ENCODE data around the gene AK1.

DNA sequence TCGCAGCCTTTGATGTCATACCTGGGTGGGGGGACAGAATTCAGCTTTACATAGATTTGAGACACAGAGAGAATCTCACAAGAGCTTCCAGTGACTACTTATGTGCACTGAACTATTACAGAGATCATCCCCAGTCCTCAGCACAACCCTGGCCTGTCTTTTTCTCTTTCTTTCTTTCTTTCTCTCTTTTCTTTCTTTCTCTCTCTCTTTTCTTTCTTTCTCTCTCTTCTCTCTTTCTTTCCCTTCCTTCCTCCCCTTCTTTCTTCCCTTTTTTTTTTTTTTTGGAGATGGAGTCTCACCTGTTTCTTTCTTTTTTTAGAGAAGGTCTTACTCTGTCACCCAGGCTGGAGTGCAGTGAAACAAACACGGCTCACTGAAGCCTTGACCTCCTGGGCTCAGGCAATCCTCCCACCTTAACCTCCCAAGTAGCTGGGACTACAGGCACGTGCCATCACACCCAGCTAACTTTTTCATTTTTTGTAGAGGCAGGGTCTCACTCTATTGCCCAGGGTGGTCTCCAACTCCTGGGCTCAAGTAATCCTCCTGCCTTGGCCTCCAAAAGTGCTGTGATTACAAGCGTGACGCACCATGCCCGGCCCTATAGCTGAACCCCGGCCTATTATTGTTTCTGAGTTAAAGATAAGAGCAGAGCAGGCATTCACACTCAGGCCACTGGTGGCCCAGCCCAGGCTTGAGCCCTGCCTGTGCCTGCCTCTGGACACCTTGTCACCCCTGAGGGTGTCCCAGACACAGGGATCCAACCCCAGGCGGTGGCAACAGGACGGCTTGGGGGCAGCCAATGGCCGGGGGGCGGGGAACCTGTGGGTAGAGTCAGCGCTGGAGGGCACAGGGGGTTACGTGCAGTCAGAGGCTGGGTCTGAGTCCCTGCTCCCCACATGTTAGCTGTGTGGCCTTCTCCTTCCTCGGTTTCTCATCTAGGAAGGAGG lies 48.8 kb upstream of the AK1 start:
- TF ChIP-seq CTCF (IDR thresholded peaks at IDR 0.05) (no peak), SMC3 (IDR thresholded peaks at IDR 0.05; ENCODE audit: low read depth, low read length) (no peak)
